GM18517 (cell line): ENCODE results near the gene PRR3.

ENCODE experiments used
- ATAC-seq: cut with Tn5 transposase; IDR thresholded peaks from one replicate; pipeline ENCODE4 v1.9.1; 2021; ENCODE audit warnings: mild to moderate bottlenecking, moderate library complexity; ENCODE audit not compliant: unreplicated experiment

Gene PRR3

DNA sequence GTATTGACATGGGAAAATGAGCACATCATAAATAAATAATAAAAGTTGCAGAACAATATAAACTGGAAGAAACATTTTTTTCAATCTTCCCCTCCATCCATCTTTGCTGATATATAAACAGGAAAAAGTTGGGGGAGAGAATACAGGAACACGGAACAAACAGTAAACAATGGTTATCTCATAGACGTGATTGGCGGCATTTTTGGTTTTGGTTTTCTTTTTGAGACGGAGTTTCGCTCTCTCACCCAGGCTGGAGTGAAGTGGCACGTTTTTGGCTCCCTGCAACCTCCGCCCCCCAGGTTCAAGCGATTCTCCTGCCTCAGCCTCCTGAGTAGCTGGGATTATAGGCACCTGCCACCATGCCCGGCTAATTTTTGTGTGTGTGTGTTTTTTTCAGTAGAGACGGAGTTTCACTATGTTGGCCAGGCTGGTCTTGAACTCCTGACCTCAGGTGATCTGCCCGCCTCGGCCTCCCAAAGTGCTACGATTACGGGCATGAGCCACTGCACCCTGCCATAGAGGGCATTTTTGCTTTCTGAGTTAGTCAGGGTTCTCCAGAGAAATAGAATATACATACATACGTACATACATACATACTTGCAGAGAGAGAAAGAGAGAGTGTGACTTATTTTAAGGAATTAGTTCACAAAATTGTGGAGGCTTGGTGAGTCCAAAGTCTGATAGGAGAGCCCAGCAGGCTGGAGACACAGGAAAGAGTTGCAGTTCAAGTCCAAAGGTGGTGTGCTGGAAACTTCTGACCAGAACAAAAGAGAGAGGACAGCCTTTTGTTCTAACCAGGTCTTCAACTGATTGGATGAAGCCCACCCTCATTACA, 23.4 kb upstream of the PRR3 start:
- no peak for ATAC-seq

DNA sequence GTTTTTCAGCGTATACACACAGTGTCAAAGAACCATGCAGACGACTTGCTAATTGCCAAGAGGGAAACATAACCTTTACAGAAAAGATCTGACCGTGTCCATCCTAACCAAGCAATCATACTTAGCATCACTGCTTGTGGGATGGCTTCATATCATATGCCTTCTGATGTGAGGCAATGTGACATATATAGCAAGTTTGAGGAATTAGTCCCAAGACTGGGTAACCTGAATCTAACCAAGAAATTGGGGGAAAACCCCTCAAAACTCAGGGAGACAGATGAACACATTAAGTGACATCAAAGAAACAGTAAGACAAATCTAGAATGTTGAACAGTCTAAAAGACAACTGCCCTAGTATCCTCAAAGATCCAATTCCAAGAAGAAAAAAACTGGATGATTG, 19.2 kb upstream of the PRR3 start:
- ATAC-seq: no peak

DNA sequence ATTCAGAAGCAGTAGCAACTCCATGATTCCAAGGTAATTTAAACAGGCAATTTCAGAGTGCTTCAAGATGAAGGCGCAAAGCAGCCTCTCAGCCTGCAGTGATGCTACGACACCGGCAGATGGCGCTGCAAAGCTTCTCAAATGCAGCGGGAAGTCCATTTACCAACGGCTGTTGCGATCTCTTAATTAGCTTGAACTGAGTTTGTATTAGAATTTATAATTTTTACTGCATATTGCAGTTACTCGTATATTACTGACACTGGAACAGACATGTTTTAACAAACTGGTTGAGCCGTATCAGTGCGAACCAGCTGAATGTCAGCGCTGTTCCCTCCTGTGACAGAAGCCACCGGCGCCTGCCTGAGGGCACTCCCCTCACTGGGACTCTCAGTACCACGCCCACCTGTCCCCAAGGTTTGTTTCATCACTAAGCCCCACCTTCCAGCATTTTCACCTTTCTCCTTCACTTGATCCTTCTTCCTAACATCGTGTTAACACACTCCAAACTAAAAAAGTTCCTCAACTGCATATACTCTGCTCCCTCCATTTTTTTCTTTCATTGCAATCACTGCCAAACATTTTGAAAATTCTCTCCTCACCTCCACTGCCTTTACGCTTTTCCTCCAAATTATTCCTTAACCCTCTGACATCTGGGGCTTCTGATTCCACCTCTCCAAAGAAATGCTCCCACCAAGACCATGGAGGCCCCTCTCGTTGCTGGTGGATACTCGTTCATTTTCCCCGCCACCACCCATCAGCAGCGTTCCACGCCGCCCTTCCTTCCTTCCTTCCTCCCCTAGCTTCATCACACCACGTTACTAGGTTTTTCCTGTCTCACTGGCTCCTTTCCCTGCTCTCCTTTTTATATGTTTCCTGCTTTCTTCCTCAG, 15.3 kb upstream of the PRR3 start:
- no peak for ATAC-seq

DNA sequence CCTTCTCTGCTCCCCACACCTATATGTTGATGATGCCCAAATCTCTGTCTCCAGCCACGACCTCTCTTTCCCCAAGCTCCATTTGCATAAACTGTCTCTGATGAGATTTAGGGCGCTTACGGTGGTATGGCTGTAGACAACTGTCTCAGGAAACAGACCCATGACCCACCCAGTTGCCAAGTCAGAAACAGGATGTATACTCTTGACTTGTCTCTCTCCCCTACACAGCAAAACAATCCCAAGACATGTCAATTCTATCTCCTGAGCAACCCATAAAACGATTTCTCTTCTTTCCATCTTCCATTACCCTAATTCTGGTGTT, 14.7 kb upstream of the PRR3 start:
- ATAC-seq: no peak

DNA sequence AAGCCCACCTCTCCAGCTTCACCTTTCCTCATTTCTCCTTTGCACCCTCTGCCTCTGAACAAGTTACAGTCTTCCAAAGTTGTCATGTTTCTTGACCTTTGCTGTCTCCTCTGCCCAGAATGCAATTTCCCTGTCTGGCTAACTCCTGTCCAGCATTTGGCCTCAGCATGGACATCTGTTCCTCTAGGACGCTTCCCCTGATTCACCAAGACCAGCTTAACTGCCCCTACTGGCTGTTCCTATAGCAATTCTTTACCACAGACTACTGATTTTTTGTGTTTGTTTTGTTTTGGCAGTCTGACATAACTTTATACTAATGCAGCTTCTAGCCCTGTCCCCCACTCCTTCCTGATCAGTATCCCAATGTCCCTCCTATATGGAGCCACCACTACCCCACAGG, 14.2 kb upstream of the PRR3 start:
- no peak for ATAC-seq

DNA sequence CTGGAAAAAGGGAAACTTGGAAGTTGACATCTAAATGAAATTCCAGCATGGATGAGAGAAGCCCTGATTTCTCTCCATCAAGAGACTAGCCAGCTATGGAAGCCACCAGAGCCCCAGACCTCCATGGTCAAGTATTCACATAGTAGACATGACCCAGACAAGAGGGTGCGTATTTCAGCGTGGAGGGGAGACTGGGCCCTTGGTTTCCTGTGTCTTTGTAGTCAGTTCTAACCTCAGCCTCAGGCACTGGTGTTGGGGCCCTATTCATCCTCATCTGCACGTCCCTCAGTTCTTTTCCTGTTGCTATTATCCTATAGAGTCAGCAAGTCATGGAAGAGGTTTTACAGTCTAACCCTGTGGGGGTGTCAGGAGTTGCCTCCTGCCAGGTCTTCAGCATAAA, 13.3 kb upstream of the PRR3 start:
- no peak for ATAC-seq

DNA sequence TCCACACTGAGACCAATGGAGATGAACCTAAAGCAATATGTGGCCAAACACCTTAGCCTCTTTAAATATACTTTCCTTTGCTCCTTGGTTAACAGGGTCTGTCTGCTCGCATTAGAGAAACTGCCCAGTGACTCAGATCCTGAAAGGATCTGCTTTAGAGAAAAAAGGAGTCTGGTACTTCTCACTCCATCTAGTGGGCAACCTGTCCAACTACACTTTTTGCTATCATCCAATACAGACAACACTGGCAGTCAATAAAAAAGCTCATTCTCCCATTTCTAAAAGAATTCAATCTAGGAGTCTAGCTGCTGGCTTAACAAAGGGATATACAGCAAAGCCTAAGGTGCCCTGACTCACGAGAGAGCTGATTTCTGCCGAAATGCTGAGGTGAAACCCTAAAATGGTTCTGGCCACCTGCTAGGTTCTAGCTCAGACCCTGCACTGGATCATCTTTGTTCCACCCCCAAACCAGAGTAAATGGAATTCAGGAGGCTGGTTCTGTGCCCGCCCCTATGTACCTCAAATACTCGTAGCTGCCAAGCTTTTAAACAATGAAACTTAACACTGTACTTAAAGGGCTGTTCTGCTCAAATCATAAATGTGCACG, 12.3 kb upstream of the PRR3 start:
- ATAC-seq: no peak

DNA sequence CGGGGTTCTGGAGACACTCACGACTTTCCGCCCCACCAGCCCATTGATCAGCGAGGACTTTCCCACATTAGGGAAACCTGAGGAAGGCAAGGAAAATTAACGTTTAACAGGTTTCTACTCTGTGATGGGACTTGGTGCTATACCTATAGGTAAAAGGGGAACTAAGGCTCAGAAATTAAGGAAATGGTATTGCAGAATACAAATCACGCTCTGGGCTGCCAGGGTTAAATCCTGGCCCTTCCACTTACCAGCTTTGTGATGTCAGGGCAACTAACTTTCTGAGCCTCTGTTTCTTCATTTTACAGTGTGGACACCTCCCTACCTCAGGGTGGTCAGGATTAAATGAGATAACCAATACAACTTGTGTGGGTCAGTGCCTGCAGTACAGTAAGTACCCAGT, 9.6 kb upstream of the PRR3 start:
- no peak for ATAC-seq

DNA sequence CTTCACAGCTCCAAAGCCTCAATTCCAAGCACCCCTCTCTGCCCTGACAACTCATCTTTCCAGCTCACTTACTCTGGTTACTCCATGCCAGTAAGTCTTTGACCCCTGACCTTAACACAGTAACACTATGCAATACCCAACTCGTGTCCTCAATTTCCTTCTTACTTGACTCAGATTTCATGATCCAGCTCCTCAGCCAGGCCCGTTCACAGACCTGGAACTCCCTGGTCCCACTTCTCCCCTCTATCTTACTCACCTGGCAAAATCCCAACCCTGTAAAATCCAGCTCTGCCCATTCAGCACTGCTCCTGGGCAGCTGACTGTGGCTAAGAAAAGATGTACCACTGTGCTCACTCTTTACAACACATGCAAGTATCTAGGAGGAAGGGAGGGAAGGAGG, 8.7 kb upstream of the PRR3 start:
- no peak for ATAC-seq

DNA sequence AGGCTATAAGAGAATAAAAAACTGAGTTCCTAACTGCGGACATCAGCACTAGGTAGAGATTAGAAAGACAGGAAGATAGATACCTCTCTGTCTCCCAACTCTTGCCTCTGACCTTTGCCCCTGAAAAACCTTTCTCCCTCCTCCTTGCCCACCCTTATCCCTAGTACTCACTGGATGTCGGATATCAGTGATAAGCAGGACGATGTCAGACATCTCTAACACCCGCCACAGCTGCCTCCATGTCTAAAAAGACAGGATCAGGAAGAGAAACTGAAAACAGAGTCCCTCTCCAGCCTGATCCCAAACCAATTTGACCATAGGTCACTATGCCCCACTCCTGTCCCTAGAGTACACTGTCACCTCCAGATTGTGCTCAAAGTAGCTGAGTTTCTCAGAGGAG, 2.7 kb upstream of the PRR3 start:
- ATAC-seq: no peak

DNA sequence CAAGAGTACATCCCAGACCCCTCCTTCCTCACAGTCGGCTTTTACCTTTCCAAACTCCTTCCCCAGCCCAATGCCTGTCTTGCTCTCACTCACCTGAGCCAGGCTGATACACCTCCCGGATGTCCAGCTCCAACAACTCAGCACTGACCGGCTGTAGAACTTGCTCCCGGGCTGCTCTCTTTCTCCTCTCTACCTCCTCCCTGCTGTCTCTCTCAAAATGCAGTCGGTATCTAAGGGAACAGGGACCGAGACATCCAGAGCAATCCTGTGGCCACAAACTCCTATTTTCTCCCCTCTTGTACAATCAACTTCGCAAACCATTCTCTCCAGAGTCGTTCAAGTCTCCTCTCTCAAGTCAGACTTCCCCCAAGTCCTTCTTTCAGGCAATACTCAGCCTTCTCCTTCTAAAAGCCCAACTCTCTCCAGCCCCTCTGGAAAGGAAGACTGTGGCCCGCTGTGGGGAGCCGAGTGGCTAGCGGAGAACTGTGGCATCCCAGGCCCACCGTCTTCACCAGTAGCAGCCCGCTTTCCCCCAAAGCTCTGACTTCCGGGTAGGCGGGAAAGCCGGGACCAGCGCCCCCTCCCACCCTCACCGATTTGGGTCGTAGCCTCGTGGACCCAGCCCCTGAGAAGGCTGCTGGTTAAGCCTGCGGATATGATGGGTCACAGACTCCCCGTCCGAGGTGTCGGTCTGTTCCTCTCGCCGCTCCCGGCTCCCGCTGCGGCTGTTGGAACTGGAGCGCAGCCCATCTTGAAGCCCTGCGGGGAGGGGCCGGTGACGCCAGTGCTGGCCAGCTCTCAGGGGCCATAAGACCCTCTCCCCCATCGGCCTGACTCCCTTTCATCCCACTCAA, 1.9 kb upstream of the PRR3 start:
- ATAC-seq: no peak

DNA sequence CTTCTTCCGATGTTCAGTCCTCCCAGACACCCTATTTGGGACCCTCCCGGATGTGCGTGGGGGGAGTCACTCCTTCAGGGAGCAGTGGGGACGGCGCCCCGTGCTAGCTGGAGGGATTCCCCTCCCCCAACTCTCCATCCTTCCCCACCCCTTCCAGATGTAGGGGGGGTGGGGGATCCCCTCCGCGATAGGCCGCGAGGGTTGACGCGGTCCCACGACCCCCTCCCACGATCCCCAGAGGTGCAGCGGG, 1.4 kb upstream of the PRR3 start:
- peak; percentile 2 for ATAC-seq

DNA sequence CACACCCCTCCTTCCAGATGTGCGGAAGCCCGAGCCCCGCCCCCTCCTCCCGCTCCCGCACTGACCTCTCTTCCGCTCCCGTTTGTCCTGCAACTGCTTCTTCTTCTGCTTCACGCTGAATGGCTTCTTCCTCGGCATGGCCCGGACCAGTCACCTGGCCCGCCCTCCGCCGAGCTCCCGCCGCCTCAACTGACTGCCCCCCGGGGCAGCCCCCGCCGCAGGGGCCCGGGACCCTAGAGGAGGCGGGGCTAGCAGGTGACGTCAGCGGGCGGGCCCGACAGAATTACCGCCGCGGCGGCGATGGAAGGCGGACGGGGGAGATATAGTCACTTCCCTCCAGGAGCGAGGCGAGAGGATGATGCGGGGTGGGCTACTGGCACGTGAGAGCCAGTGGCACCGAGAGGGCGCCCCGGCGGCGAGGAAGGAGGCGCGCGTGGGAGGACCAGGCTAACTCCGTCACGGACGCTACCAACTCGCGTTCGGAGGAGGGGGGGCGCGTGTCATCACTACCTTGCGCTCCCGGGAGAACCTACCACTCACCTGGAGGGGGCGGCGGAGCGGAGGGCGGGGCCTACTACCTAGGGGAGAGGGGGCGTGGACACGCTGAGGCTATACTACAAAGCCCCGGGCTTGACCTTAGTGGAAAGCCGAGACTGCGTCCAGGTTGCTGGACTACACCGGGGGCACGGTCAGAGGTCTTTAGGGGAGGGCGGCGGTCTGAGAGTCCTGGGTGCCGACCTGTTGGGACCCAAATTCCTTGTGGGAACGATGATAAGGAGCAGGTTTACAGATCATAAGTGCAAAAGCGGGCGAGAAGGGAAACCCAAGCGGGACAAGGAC, 809 bp upstream of the PRR3 start, which contains the start of gene GNL1:
Gene GNL1, minus strand, starts transcription at position 424 of the 840 bp plus-strand sequence. Its CDS starts 286 bp downstream, at position 138.
- ATAC-seq: peak; percentile 62

DNA sequence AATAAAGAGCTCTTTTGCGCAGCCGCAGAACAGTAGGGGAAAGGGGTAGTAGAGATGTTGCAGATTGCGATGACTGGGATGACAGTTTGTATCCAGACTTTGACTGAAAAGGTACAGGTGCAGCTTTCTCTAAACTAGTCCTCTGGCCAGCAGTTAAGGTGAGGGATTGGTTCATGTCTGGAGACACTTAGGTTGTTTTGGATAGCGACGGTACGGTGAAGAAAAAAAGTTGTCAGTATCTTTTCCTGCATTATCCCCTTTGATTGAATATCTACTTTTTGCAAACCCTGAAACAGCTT, 537 bp downstream of the PRR3 start:
- ATAC-seq: no peak

DNA sequence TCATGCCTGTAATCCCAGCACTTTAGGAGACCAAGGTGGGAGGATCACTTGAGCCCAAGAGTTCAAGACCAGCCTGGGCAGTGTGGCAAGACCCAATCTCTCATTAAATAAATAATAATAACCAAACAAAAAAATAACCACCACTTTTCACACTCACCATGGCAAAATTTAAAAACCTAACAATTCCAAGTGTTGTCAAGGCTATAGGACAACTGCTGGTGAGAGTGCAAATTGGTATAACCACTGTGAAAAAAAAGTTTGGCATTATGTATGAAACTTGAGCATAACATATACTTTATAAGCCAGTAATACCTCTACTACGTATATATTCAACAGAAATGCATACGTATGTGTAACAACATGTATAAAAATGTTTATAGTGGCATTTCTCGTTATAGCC, 3.8 kb downstream of the PRR3 start:
- ATAC-seq: no peak

DNA sequence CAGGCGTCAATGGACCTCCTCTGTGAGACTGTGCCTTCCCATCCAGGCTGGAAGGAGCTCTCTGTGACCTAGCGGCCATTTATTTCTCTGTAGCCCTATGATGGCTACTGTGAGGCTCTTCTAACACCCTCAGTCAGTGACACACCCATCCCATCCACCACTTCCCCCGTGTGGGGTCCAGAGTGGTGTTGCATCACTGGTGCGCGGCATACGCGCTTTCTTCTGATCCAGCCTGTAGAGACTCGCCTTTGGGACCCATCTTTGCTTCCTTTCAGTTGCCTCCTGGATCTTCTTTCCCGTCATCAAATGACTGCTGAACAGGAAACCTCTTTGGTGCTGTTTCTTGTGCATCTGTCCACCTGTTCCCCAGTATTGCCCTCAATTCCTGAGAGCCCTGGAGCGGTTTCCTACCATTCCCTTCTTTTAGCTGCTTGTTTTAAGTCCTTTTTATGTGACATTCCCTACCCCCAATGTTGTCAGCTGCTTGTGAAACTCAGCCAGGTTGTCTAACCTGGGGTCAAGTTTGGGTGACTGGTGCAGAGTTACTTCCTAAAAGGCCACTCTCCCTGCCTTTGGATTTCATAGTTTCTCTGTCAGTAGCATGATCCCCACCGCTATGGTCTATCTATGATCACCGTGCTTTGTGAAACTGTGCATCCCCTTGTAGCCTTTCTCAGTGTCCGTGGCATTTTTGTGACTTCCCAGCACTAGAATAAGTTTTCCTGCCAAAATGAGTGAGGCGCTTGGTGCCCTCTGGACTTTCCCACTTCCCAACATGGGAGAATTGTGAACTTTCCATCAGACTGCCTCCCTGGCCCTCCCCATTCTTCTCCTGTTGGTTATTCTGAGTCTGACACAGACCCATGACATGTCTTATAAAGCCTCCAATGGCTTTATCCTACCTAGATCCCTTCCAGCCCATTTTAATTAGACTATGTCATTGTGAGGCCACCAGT, 5.7 kb downstream of the PRR3 start:
- no peak for ATAC-seq

DNA sequence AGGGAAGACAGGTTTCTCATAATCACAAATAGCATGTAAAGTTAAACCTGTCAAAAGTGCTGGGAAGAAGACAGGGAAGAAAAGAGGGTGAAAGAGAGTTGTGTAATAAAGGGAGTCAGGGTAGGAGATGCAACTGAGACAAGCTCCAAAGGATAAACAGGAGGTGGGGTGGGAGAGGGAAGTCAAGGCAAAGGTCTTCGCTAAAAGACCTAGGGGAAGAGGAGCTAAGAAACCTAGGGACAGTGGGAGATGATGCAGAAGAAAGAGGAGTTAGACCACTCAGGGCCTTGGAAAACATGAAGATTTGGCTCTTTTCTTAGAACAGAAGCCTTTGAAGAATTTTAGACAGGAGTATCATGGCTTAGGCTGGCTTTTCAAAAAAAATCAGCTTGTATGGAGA, 7.0 kb downstream of the PRR3 start:
- ATAC-seq: no peak

DNA sequence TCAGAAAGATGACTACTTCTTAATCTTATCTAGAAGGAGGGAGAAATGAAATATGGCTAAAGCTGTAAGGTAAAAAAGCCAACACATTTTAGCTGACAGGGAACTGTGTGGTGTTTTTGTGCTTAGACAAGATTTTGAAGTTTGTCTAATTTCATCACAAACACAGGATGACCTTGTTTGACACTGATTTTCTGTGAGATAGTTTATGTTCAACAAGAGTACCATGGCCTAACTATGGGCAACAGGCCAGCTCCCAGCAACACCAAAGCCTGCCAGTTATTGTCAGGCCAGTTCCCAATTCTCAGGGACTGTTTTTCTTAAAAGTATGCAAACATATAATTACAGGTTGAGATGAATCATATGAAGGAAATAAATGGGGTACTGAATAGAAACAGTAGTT, 8.7 kb downstream of the PRR3 start:
- ATAC-seq: no peak

DNA sequence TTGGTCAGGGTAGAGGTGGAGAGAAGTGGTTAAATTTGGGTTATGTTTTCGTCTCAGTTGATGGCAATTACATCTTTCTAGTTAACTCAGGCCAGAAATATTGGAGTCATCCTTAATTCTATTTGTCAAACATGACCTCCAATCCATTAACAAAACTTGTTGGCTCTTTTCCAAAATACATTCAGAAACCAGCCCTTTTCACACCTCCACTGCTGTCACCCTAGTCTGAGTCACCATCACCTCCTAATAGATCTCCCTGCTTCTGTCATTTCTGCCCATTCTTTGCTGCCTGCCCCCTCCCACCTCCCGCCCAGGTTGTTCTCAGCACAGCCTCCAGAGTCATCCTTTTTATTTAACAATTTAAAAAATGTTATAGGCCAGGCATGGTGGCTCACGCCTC, 11.2 kb downstream of the PRR3 start:
- no peak for ATAC-seq
